MM.1S (cell line): ENCODE measurements around the gene TMEM108.
A peak's percentile ranks its signal among the peaks of the same experiment; 100 is the strongest.

Experiments used
- DNase-seq: peaks from one replicate; pipeline ENCODE4 v3.0.0-alpha.2; 2015
- H2AFZ ChIP-seq: fragments of 300-600 bp; sonication (generic); 2 replicates; pipeline ENCODE4 v1.6.0; 2016; ENCODE audit warnings: antibody characterized with exemption, low read length
- H3F3A ChIP-seq: fragments of 300-600 bp; sonication (generic); 2 replicates; pipeline ENCODE4 v1.6.1; 2016; ENCODE audit warnings: mild to moderate bottlenecking, antibody characterized with exemption, low read length, moderate library complexity, mixed read lengths; ENCODE audit not compliant: insufficient read depth
- H3K27ac ChIP-seq: fragments of 300-600 bp; sonication (generic); 2 replicates; pipeline ENCODE4 v1.5.1; 2016; ENCODE audit warnings: mild to moderate bottlenecking, low read length
- H3K27me3 ChIP-seq: fragments of 300-600 bp; sonication (generic); replicated peaks from 2 replicates; pipeline ENCODE4 v1.6.0; 2016; ENCODE audit warnings: low read length; ENCODE audit not compliant: insufficient read depth
- H3K36me3 ChIP-seq: fragments of 300-600 bp; sonication (generic); replicated peaks from 2 replicates; pipeline ENCODE4 v1.6.1; 2016; ENCODE audit warnings: mild to moderate bottlenecking, low read length, mixed read lengths; ENCODE audit not compliant: insufficient read depth
- H3K4me1 ChIP-seq: fragments of 300-600 bp; sonication (generic); 2 replicates; pipeline ENCODE4 v1.6.1; 2016; ENCODE audit warnings: low read length, mixed read lengths
- H3K4me2 ChIP-seq: fragments of 300-600 bp; sonication (generic); 2 replicates; pipeline ENCODE4 v1.6.0; 2016; ENCODE audit warnings: low read depth, low read length
- H3K4me3 ChIP-seq: fragments of 300-600 bp; sonication (generic); 2 replicates; pipeline ENCODE4 v1.5.1; 2016; ENCODE audit warnings: low read length, mixed read lengths
- H3K79me2 ChIP-seq: fragments of 300-600 bp; sonication (generic); 2 replicates; pipeline ENCODE4 v1.6.1; 2016; ENCODE audit warnings: mixed run types, low read length, mixed read lengths
- H3K9ac ChIP-seq: fragments of 300-600 bp; sonication (generic); 2 replicates; pipeline ENCODE4 v1.6.1; 2016; ENCODE audit warnings: low read length, mixed read lengths
- H3K9me2 ChIP-seq: fragments of 300-600 bp; sonication (generic); replicated peaks from 2 replicates; pipeline ENCODE4 v1.6.1; 2016; ENCODE audit warnings: mild to moderate bottlenecking, low read length, mixed read lengths; ENCODE audit not compliant: insufficient read depth
- H3K9me3 ChIP-seq: fragments of 300-600 bp; sonication (generic); replicated peaks from 2 replicates; pipeline ENCODE4 v1.6.1; 2016; ENCODE audit warnings: mild to moderate bottlenecking, low read length, mixed read lengths; ENCODE audit not compliant: insufficient read depth
- H4K20me1 ChIP-seq: fragments of 300-600 bp; sonication (generic); 2 replicates; pipeline ENCODE4 v1.6.1; 2016; ENCODE audit warnings: mild to moderate bottlenecking, low read length, moderate library complexity, mixed read lengths; ENCODE audit not compliant: insufficient read depth
- CTCF ChIP-seq: fragments of 300-600 bp; sonication (generic); IDR thresholded peaks from 2 replicates; pipeline ENCODE4 v1.5.1; 2016; ENCODE audit warnings: antibody characterized with exemption, low read length, mixed read lengths
- EZH2 ChIP-seq: fragments of 300-600 bp; sonication (generic); optimal IDR thresholded peaks from 2 replicates; pipeline ENCODE3; 2017; ENCODE audit warnings: low read depth, mild to moderate bottlenecking, antibody characterized with exemption, low read length, mixed read lengths
- EZH2phosphoT487 ChIP-seq: fragments of 300-600 bp; sonication (generic); IDR thresholded peaks from 2 replicates; pipeline ENCODE4 v1.6.1; 2018; ENCODE audit warnings: antibody characterized with exemption, low read length

TMEM108 gene

GRCh38 chr3:133256787-133257483, 218.7 kb downstream of the TMEM108 start:
- Histone ChIP-seq H2AFZ (peak overlapping the region; percentile 53), H3K9ac (no peak overlapping the region), H3K79me2 (no peaks in the 10 kb centered on the region), H4K20me1 (no peaks in the 10 kb centered on the region), H3K27me3 (no peaks in the 10 kb centered on the region), H3F3A (no peaks in the 10 kb centered on the region), H3K27ac (no peak overlapping the region), H3K36me3 (no peaks in the 10 kb centered on the region), H3K9me3 (no peaks in the 10 kb centered on the region), H3K4me3 (no peak overlapping the region), H3K9me2 (no peaks in the 10 kb centered on the region), H3K4me2 (peak overlapping the region; percentile 48), H3K4me1 (peaks cover 7% of the 10 kb centered on the region)
- TF ChIP-seq EZH2, result no peak
- TF ChIP-seq CTCF, result no peak
- TF ChIP-seq EZH2phosphoT487, result no peak
- peak; percentile 75 for DNase-seq

GRCh38 chr3:133258358-133258757, 220.2 kb downstream of the TMEM108 start:
- Histone ChIP-seq H3K9ac (no peak overlapping the region), H3K27me3 (no peaks in the 10 kb centered on the region), H3K4me3 (no peak overlapping the region), H3K9me3 (no peaks in the 10 kb centered on the region), H3K4me1 (peaks cover 7% of the 10 kb centered on the region), H4K20me1 (no peaks in the 10 kb centered on the region), H3K4me2 (no peak overlapping the region), H3K36me3 (no peaks in the 10 kb centered on the region), H3F3A (no peaks in the 10 kb centered on the region), H3K79me2 (no peaks in the 10 kb centered on the region), H3K27ac (no peak overlapping the region), H2AFZ (no peak overlapping the region), H3K9me2 (no peaks in the 10 kb centered on the region)
- DNase-seq, result no peak
- TF ChIP-seq EZH2 (no peak), EZH2phosphoT487 (no peak), CTCF (no peak)

GRCh38 chr3:133259767-133260166, 221.6 kb downstream of the TMEM108 start:
- H3K9ac ChIP-seq, result no peak overlapping the region
- DNase-seq, result no peak
- no peak overlapping the region for H3K27ac ChIP-seq
- H3K9me2 ChIP-seq, result no peaks in the 10 kb centered on the region
- no peaks in the 10 kb centered on the region for H3K9me3 ChIP-seq
- TF ChIP-seq EZH2phosphoT487, result no peak
- TF ChIP-seq CTCF, result no peak
- no peak for TF ChIP-seq EZH2
- no peaks in the 10 kb centered on the region for H4K20me1 ChIP-seq
- no peaks in the 10 kb centered on the region for H3F3A ChIP-seq
- H3K4me3 ChIP-seq, result no peak overlapping the region
- H3K79me2 ChIP-seq, result no peaks in the 10 kb centered on the region
- no peak overlapping the region for H2AFZ ChIP-seq
- H3K4me2 ChIP-seq, result no peak overlapping the region
- no peaks in the 10 kb centered on the region for H3K36me3 ChIP-seq
- H3K27me3 ChIP-seq, result no peaks in the 10 kb centered on the region
- peaks cover 7% of the 10 kb centered on the region for H3K4me1 ChIP-seq
